Right renal pelvis (tissue), 4 donors: Measurements from ENCODE around the gene ADPRS. TPM values are rescaled to one million over a fixed set of nuclear protein-coding genes. Genes with fewer than 3 reads are reported as not detected.
A peak's percentile ranks its signal among the peaks of the same experiment; 100 is the strongest.

Experiments
- DNase-seq, 4 donors: peaks; one replicate each; pipeline ENCODE4 v3.0.0-alpha.2; 2013; ENCODE audit warnings: low read depth in 4 of 4, low spot score in 3 of 4, missing footprints in 1 of 4
- polyA plus RNA-seq, 4 donors: library from polyadenylated mRNA; unstranded; fragments of 120-200 nt; gene quantifications; one replicate each; pipeline ENCODE4 v1.2.1, GENCODE V29; 2013; ENCODE audit not compliant: insufficient read length in 4 of 4

ADPRS gene
- polyA plus RNA-seq, 4 donors, result 31.6 to 38.0 (median 33.2) TPM

GRCh38 chr1:36128126-36128904 lies 39.6 kb downstream of the ADPRS start:
- DNase-seq, result no peak

GRCh38 chr1:36128905-36129206 lies 40.2 kb downstream of the ADPRS start:
- no peak for DNase-seq

GRCh38 chr1:36132029-36132428 lies 43.3 kb downstream of the ADPRS start:
- DNase-seq, result no peak

GRCh38 chr1:36133484-36133883 lies 44.8 kb downstream of the ADPRS start:
- DNase-seq, result no peak

GRCh38 chr1:36134031-36134430 lies 45.3 kb downstream of the ADPRS start:
- DNase-seq, result no peak

GRCh38 chr1:36134505-36135329 lies 46.0 kb downstream of the ADPRS start:
- peak in 1 of 4 donors; percentile 56 for DNase-seq

GRCh38 chr1:36135330-36135667 lies 46.6 kb downstream of the ADPRS start:
- no peak for DNase-seq

- DNase-seq, result no peak
These were observed 47.1 kb downstream of the ADPRS start for GRCh38 chr1:36135796-36136195.

GRCh38 chr1:36136535-36136934 lies 47.8 kb downstream of the ADPRS start:
- DNase-seq, result no peak

GRCh38 chr1:36137226-36137625 lies 48.5 kb downstream of the ADPRS start:
- no peak for DNase-seq

GRCh38 chr1:36137776-36138175 lies 49.1 kb downstream of the ADPRS start:
- no peak for DNase-seq

GRCh38 chr1:36139521-36139920 lies 50.8 kb downstream of the ADPRS start:
- no peak for DNase-seq

GRCh38 chr1:36142121-36142520 lies 53.4 kb downstream of the ADPRS start:
- no peak for DNase-seq

GRCh38 chr1:36143424-36143823 lies 54.7 kb downstream of the ADPRS start:
- DNase-seq, result no peak

Other genes with a start within 250 kb of the ADPRS start
- gene AGO1, start 205.7 kb upstream of the ADPRS start, polyA plus RNA-seq, result 10 to 100 TPM; 17.1 to 17.8 (median 17.4) TPM
- 10 to 100 TPM; 11.1 to 13.2 (median 12.1) TPM for gene AGO3, start 157.8 kb upstream of the ADPRS start, polyA plus RNA-seq
- gene TEKT2, start 4.8 kb upstream of the ADPRS start, polyA plus RNA-seq, result 10 to 100 TPM in 3 of 4 donors, 1 to 10 TPM in 1; 9.8 to 12.0 (median 10.6) TPM
- 1 to 10 TPM; 1.4 to 3.8 (median 1.9) TPM for gene COL8A2, start 36.3 kb downstream of the ADPRS start, polyA plus RNA-seq
- 10 to 100 TPM; 62.1 to 66.6 (median 66.3) TPM for gene TRAPPC3, start 60.6 kb downstream of the ADPRS start, polyA plus RNA-seq
- 10 to 100 TPM; 58.6 to 63.8 (median 63.1) TPM for gene MAP7D1, start 67.3 kb downstream of the ADPRS start, polyA plus RNA-seq
- 100 to 1,000 TPM; 122 to 147 (median 139) TPM for gene THRAP3, start 135.6 kb downstream of the ADPRS start, polyA plus RNA-seq
- 10 to 100 TPM; 21.4 to 26.2 (median 25.1) TPM for gene SH3D21, start 217.5 kb downstream of the ADPRS start, polyA plus RNA-seq
- gene EVA1B, start 234.8 kb downstream of the ADPRS start, polyA plus RNA-seq, result 100 to 1,000 TPM in 1 of 4 donors, 10 to 100 TPM in 3; 45.4 to 124 (median 57.3) TPM